ENCODE results near the gene AOC1. TPM values are rescaled to one million over a fixed set of nuclear protein-coding genes. Genes with fewer than 3 reads are reported as not detected.

The AOC1 gene
- total and polyA plus RNA-seq, 2 experiments from 2014 or later: 0.06 TPM; not detected in 1

DNA sequence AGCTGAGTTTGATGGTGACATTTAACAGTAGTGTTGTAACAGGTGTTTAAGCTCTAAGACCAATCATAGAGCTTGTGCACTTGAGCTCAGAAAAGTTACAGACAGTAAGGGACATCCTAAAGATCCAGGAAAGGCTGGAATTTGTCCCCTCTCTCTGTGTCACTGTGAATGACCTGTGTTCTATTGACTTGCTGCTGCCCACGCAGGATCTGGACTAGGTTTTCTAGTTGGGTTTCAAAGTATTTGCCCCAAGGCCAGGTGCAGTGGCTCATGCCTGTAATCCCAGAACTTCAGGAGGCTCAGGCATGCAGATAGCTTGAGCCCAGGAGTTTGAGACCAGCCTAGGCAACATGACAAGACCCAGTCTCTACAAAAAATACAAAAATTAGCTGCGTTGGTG, 17.1 kb downstream of the AOC1 start:
- no peak for DNase-seq (ENCODE audit: low read depth in 1 of 2, low spot score in 1 of 2)
- no peaks in the 10 kb centered on the region for H3K27me3 ChIP-seq
- no peaks in the 10 kb centered on the region for H3K36me3 ChIP-seq
- TF ChIP-seq, protein P1, sequence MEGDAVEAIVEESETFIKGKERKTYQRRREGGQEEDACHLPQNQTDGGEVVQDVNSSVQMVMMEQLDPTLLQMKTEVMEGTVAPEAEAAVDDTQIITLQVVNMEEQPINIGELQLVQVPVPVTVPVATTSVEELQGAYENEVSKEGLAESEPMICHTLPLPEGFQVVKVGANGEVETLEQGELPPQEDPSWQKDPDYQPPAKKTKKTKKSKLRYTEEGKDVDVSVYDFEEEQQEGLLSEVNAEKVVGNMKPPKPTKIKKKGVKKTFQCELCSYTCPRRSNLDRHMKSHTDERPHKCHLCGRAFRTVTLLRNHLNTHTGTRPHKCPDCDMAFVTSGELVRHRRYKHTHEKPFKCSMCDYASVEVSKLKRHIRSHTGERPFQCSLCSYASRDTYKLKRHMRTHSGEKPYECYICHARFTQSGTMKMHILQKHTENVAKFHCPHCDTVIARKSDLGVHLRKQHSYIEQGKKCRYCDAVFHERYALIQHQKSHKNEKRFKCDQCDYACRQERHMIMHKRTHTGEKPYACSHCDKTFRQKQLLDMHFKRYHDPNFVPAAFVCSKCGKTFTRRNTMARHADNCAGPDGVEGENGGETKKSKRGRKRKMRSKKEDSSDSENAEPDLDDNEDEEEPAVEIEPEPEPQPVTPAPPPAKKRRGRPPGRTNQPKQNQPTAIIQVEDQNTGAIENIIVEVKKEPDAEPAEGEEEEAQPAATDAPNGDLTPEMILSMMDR (IDR thresholded peaks at IDR 0.05; ENCODE audit: low read depth, low read length): no peak
- H3K4me3 ChIP-seq: no peak overlapping the region
- H3K27ac ChIP-seq: no peak overlapping the region
- no peaks in the 10 kb centered on the region for H3K9me3 ChIP-seq (ENCODE audit: low read depth)
- no peaks in the 10 kb centered on the region for H3K4me1 ChIP-seq (ENCODE audit: low read depth)

DNA sequence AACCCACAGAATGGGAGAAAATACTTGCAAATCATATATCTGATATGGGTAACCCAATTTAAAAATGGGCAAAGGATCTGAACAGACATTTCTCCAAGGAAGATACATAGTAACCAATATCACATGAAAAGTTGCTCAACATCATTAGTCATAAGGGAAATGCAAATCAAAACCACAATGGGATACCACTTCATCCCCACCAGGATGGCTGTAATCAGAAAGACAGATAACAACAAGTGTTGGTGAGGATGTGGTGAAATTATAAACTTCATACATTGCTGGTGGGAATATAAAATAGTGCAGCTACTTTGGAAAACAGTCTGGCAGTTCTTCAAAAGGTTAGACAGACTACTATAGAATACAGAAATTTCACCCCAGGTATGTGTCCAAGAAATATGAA, 19.3 kb downstream of the AOC1 start:
- no peaks in the 10 kb centered on the region for H3K36me3 ChIP-seq
- H3K27ac ChIP-seq: no peak overlapping the region
- DNase-seq (ENCODE audit: low read depth in 1 of 2, low spot score in 1 of 2): no peak
- no peaks in the 10 kb centered on the region for H3K9me3 ChIP-seq (ENCODE audit: low read depth)
- H3K4me3 ChIP-seq: no peak overlapping the region
- no peaks in the 10 kb centered on the region for H3K27me3 ChIP-seq
- H3K4me1 ChIP-seq (ENCODE audit: low read depth): peaks cover 5% of the 10 kb centered on the region
- TF ChIP-seq, protein P1 (IDR thresholded peaks at IDR 0.05; ENCODE audit: low read depth, low read length): no peak

DNA sequence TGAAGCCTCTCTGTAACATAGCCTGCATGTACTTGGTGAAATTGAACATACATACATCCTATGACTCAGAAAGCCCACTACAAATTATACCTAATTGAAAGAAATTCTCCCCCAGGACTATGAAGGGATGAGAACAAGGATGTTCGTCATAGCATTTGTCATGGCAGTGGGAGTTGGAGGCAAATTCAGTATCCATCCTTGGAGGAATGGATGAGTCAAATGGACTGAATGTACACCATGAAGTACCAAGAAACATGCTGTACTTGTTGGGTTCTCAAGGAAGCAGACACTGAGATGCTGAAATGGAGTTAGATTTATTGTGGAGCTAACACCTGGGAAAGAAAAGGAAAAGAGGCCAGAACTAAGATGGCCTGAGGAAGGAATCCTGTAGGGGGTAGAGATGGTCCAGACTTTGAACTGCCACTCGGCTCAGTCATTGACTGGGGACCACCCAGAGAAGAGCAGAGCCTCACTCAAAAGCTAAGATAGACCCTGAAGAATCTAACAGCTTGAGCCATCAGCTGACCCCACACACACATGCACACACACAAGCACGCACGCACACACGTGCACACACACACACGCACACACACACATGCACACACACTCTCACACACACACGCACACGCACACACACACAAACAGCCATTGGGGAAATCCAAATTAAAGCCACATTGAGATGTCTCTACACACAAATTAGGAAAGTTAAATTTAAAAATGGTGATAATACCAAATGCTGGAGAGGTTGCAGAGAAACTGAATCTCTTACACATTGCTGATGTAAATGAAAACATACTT, 22.3 kb downstream of the AOC1 start:
- TF ChIP-seq, protein P1 (IDR thresholded peaks at IDR 0.05; ENCODE audit: low read depth, low read length): no peak
- no peak for DNase-seq (ENCODE audit: low read depth in 1 of 2, low spot score in 1 of 2)
- H3K4me3 ChIP-seq: no peak overlapping the region
- no peaks in the 10 kb centered on the region for H3K27me3 ChIP-seq
- H3K9me3 ChIP-seq (ENCODE audit: low read depth): no peaks in the 10 kb centered on the region
- peaks cover 5% of the 10 kb centered on the region for H3K4me1 ChIP-seq (ENCODE audit: low read depth)
- H3K36me3 ChIP-seq: no peaks in the 10 kb centered on the region
- H3K27ac ChIP-seq: no peak overlapping the region

DNA sequence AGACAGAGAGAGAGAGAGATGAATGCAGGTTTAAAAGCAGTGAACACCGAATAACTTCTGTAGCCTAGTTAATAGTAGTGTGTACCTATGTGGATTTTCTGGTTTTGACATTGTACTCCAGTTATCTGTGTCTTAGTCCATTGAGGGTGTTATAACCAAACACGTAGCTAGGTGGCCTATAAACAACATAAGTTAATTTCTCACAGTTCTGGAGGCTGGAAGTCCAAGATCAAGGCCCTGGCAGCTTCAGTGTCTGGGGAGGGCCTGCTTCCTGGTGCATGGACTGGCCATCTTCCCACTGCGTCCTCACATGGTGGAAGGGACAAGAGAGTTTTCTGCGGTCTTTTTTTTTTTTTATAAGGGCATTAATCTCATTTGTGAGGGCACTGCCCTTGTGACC, 23.5 kb downstream of the AOC1 start:
- H3K27me3 ChIP-seq: no peaks in the 10 kb centered on the region
- peaks cover 5% of the 10 kb centered on the region for H3K4me1 ChIP-seq (ENCODE audit: low read depth)
- no peak for DNase-seq (ENCODE audit: low read depth in 1 of 2, low spot score in 1 of 2)
- H3K4me3 ChIP-seq: no peak overlapping the region
- no peaks in the 10 kb centered on the region for H3K9me3 ChIP-seq (ENCODE audit: low read depth)
- no peak overlapping the region for H3K27ac ChIP-seq
- TF ChIP-seq, protein P1 (IDR thresholded peaks at IDR 0.05; ENCODE audit: low read depth, low read length): peak; percentile 3
- no peaks in the 10 kb centered on the region for H3K36me3 ChIP-seq

DNA sequence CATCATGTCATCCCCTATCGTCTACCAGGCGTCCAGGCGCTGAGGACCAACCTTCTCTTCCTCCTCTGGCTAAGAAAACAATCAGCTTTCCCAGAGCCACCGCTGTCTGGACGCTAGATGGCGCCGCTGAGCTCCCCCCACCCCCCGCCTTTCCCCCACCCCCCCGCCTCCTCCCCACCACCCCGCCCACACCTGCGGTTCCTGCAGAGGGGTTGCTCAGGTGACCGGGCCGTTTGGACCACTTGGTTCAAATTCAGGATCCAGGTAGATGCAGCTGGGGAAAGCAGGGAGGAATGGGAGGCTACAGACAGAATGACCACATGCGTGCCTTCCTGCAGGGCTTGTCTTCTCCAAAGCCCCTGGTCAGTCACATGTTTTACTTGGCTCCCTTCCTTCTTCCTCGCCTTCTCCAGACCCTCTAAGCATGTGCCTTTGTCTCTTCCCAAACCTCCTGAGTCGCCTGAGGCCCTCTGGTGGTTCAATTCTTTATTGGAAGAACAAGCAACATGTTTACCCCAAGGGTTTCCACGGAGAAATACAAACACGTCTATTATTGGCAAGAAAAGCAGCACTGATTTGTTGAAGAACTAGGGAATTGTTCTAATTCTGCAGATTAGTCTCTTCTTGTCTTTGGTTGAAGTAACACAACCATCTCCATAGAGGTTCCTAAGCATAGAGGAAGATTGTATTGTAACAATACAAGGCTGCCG, 24.7 kb downstream of the AOC1 start:
- peak; percentile 79 to 86 for DNase-seq (ENCODE audit: low read depth in 1 of 2, low spot score in 1 of 2)
- Histone ChIP-seq H3K36me3 (no peaks in the 10 kb centered on the region), H3K4me1 (ENCODE audit: low read depth) (peaks cover 5% of the 10 kb centered on the region), H3K27ac (no peak overlapping the region), H3K4me3 (no peak overlapping the region), H3K27me3 (no peaks in the 10 kb centered on the region), H3K9me3 (ENCODE audit: low read depth) (no peaks in the 10 kb centered on the region)
- TF ChIP-seq, protein P1 (IDR thresholded peaks at IDR 0.05; ENCODE audit: low read depth, low read length): peak; percentile 49

All from cardiac muscle cell (in vitro differentiated cells and primary cell).